Measurements from ENCODE around the gene HOOK2.

Gene HOOK2

GRCh38 chr19:12783291-12783848 lies 8.0 kb upstream of the HOOK2 start:
- TF ChIP-seq CTCF (IDR thresholded peaks at IDR 0.05; ENCODE audit: low read depth, low read length), result no peak
- no peak for DNase-seq (ENCODE audit: extremely low read depth, low read depth)

GRCh38 chr19:12782424-12783290 lies 7.3 kb upstream of the HOOK2 start:
- no peak for TF ChIP-seq CTCF (IDR thresholded peaks at IDR 0.05; ENCODE audit: low read depth, low read length)
- DNase-seq (ENCODE audit: extremely low read depth, low read depth), result peak; percentile 70

- no peak for TF ChIP-seq CTCF (IDR thresholded peaks at IDR 0.05; ENCODE audit: low read depth, low read length)
- DNase-seq (ENCODE audit: extremely low read depth, low read depth), result no peak
These were observed 6.7 kb upstream of the HOOK2 start for GRCh38 chr19:12782174-12782423.

GRCh38 chr19:12779162-12779993 lies 4.0 kb upstream of the HOOK2 start:
- no peak for TF ChIP-seq CTCF (IDR thresholded peaks at IDR 0.05; ENCODE audit: low read depth, low read length)
- peak; percentile 49 for DNase-seq (ENCODE audit: extremely low read depth, low read depth)

GRCh38 chr19:12778905-12779161 lies 3.5 kb upstream of the HOOK2 start:
- no peak for TF ChIP-seq CTCF (IDR thresholded peaks at IDR 0.05; ENCODE audit: low read depth, low read length)
- DNase-seq (ENCODE audit: extremely low read depth, low read depth), result no peak

GRCh38 chr19:12778017-12778904 lies 2.9 kb upstream of the HOOK2 start:
- peak; percentile 39 for DNase-seq (ENCODE audit: extremely low read depth, low read depth)
- TF ChIP-seq CTCF (IDR thresholded peaks at IDR 0.05; ENCODE audit: low read depth, low read length), result no peak

All from AG09319 (cell line).